GM12892 (cell line): ENCODE measurements around the gene CAMTA2.

Experiments used
- POLR2AphosphoS5 ChIP-seq: IDR thresholded peaks from 2 replicates; pipeline ENCODE4 v1.6.1; 2011; ENCODE audit warnings: low read depth, low read length, control low read depth
- TAF1 ChIP-seq: IDR thresholded peaks from 2 replicates; pipeline ENCODE4 v1.6.1; 2011; ENCODE audit warnings: low read depth, mild to moderate bottlenecking, control low read depth, low read length, borderline replicate concordance

- TF ChIP-seq TAF1 (no peak), POLR2AphosphoS5 (no peak)
Measured at GRCh38 chr17:4920351-4921048, 67.0 kb downstream of the CAMTA2 start.
